Measurements from ENCODE around the gene CEP350. TPM values are rescaled to one million over a fixed set of nuclear protein-coding genes. Genes with fewer than 3 reads are reported as not detected.

Gene CEP350
- total and polyA plus RNA-seq, 10 of the 15 experiments (the other 5 are each of a cell fraction or from before 2014, with no cell fraction given): 5.2 to 46.0 (median 23.1) TPM

DNA sequence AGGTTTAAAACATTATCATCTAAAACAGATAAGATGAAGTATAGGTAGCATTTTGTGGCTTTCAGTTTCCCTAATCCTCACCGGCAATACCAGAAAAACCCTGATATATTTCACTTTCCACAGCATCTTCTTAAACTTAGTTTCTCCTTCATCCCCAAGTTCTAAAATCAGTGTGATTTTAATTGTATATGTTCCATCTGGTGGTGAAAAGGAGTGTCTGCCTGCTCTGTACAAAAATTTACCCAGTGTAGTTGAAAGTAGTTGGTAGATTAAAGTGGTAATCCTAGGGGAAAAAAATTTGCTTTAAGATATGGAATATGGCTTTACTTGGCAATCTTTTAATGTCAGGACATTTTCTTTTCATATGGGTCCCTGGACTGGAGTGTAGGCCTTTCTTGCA lies 74.3 kb downstream of the CEP350 start:
- Histone ChIP-seq H3K4me2 (ENCODE audit: control insufficient read depth, insufficient read depth) (no peak overlapping the region), H3K4me1 (ENCODE audit: control insufficient read depth, insufficient read depth, low read length) (no peaks in the 10 kb centered on the region), H3K9me3 (replicated peaks; ENCODE audit: control insufficient read depth, insufficient read depth, low read length) (no peaks in the 10 kb centered on the region), H3K9ac (ENCODE audit: control insufficient read depth, insufficient read depth, low read length) (no peak overlapping the region), H3K36me3 (ENCODE audit: control insufficient read depth in 2 of 2, insufficient read depth in 2 of 2, low read length in 1 of 2) (peaks cover 0 to 8% of the 10 kb centered on the region in 2 experiments; a peak in 3 of 4 replicates), H3K79me2 (ENCODE audit: control insufficient read depth, insufficient read depth, low read length) (no peaks in the 10 kb centered on the region), H4K20me1 (ENCODE audit: control insufficient read depth, insufficient read depth) (no peaks in the 10 kb centered on the region), H3K27ac (ENCODE audit: control insufficient read depth, insufficient read depth) (no peak overlapping the region), H3K4me3 (no peak overlapping the region), H3K27me3 (replicated peaks in 1 of 2; ENCODE audit: control insufficient read depth in 2 of 2, insufficient read depth in 2 of 2, low read length in 1 of 2) (no peaks in the 10 kb centered on the region), H2AFZ (ENCODE audit: control insufficient read depth, low read depth, low read length) (no peak overlapping the region)
- ChIA-PET CTCF (interaction anchor here (1.4 kb wide), 1 partner anchor 161 kb away, joined by 6 read pairs; no protein-coding TSS in a partner anchor), RAD21 (ENCODE audit: unreplicated experiment) (interaction anchor here (0.6 to 1.5 kb wide), 2 partner anchors 71 to 321 kb away, joined by 3 to 4 read pairs; no protein-coding TSS in a partner anchor), SMC1A (ENCODE audit: uncharacterized antibody, unreplicated experiment) (interaction anchor here (1.0 to 1.9 kb wide), 6 partner anchors 11 to 161 kb away, joined by 3 to 5 read pairs (median 3); no protein-coding TSS in a partner anchor), POLR2A (no interaction called here)
- TF ChIP-seq ZNF207 (IDR thresholded peaks at IDR 0.05; ENCODE audit: borderline replicate concordance) (no peak), SMC3 (IDR thresholded peaks at IDR 0.05; ENCODE audit: borderline replicate concordance, low read length) (peak; percentile 34; the same call in 1 of the 2 replicates), RAD21 (IDR thresholded peaks at IDR 0.05; ENCODE audit: insufficient read depth, low read depth, low read length) (peak; percentile 50), CBX3 (IDR thresholded peaks at IDR 0.05; ENCODE audit: borderline replicate concordance, low read depth) (no peak)
- TF ChIP-seq, protein P1, sequence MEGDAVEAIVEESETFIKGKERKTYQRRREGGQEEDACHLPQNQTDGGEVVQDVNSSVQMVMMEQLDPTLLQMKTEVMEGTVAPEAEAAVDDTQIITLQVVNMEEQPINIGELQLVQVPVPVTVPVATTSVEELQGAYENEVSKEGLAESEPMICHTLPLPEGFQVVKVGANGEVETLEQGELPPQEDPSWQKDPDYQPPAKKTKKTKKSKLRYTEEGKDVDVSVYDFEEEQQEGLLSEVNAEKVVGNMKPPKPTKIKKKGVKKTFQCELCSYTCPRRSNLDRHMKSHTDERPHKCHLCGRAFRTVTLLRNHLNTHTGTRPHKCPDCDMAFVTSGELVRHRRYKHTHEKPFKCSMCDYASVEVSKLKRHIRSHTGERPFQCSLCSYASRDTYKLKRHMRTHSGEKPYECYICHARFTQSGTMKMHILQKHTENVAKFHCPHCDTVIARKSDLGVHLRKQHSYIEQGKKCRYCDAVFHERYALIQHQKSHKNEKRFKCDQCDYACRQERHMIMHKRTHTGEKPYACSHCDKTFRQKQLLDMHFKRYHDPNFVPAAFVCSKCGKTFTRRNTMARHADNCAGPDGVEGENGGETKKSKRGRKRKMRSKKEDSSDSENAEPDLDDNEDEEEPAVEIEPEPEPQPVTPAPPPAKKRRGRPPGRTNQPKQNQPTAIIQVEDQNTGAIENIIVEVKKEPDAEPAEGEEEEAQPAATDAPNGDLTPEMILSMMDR (IDR thresholded peaks at IDR 0.05 in 2 of 3, conservative IDR thresholded peaks at IDR 0.05 in 1 of 3; ENCODE audit: control insufficient read depth in 2 of 3, extremely low read depth in 1 of 3, insufficient read depth in 1 of 3, low read depth in 3 of 3, low read length in 3 of 3): peak; percentile 11 to 40 (median 26); a peak in 4 of 6 replicates
- WGBS (ENCODE audit: insufficient coverage, insufficient replicate concordance, low lambda C conversion rate, missing lambda C conversion rate): 94% methylated on average over 1 of the region's 1 CpG
- FAIRE-seq (no peak), ATAC-seq (peak; percentile 27; the same call in 1 of the 3 replicates), DNase-seq (ENCODE audit: low read depth, low spot score) (no peak)
- intact Hi-C loops (cut with micrococcal nuclease; ENCODE audit: unreplicated experiment) (no loop called here), in situ Hi-C loops (cut with MboI) (no loop called here)
- no TSS peak for BruUV-seq (replicated peaks)

All from GM12878 (cell line).